Ovary (tissue), 10 donors: ENCODE measurements around the gene CDC26. TPM values are rescaled to one million over a fixed set of nuclear protein-coding genes. Genes with fewer than 3 reads are reported as not detected.

Source experiments
- DNase-seq, 5 donors: peaks; one replicate each; pipeline ENCODE4 v3.0.0-alpha.2; 2019 to 2020
- H3K27ac ChIP-seq, 2 donors: fragments of 200-600 bp; one replicate each; pipeline versions ENCODE4 v1.5.1 to v1.8.0; 2019 to 2022
- H3K27me3 ChIP-seq: fragments of 200-600 bp; one replicate; pipeline ENCODE4 v1.8.0; 2022
- H3K36me3 ChIP-seq: fragments of 200-600 bp; sonication (generic); one replicate; pipeline ENCODE4 v1.5.1; 2019
- H3K4me1 ChIP-seq: one replicate; pipeline ENCODE4 v1.8.1; 2013; ENCODE audit warnings: mild to moderate bottlenecking, moderate library complexity; ENCODE audit not compliant: insufficient read depth
- H3K4me3 ChIP-seq: fragments of 200-600 bp; sonication (generic); one replicate; pipeline ENCODE4 v1.5.1; 2017
- H3K9me3 ChIP-seq, 2 donors: fragments of 200-600 bp in 1 of 2; sonication (generic) in 1 of 2; one replicate each; pipeline versions ENCODE4 v1.5.1 to v1.8.1; 2013 to 2019; ENCODE audit warnings: mild to moderate bottlenecking in 1 of 2, moderate library complexity in 1 of 2
- CTCF ChIP-seq, 3 donors: fragments of 450-650 bp in 2 of 3; fragments of 200-600 bp in 1 of 3; IDR thresholded peaks; one replicate each; pipeline versions ENCODE4 v1.5.1 to v1.8.0; 2016 to 2022; ENCODE audit warnings: antibody characterized with exemption in 3 of 3, mild to moderate bottlenecking in 1 of 3
- EP300 ChIP-seq: sonication (generic); formaldehyde crosslinking; IDR thresholded peaks from one replicate; pipeline ENCODE4 v1.6.1; 2017; ENCODE audit warnings: antibody characterized with exemption
- POLR2A ChIP-seq: fragments of 450-650 bp; IDR thresholded peaks from one replicate; pipeline ENCODE4 v1.6.1; 2017; ENCODE audit warnings: antibody characterized with exemption, mild to moderate bottlenecking, moderate library complexity
- WGBS, 3 donors: extraction: QIAGEN DNeasy Blood & Tissue Kit in 1 of 3; methylation state at CpG; one replicate each; pipeline versions ENCODE4 v1.1.5 to v1.1.7; 2013 to 2017; 5-methylcytosine and 5-hydroxymethylcytosine counted together
- intact Hi-C, 4 donors: fragments of 100-400 bp; cut with DNase I; formaldehyde crosslinking; loops; one replicate each; pipeline versions ENCODE4 v1.11.0 to v1.15.1; 2022 to 2023
- long read RNA-seq, 3 donors: library from polyadenylated mRNA in 2 of 3; unstranded in 2 of 3; transcript quantifications; one replicate each; pipeline ENCODE4 v2.0.0 and lab custom pipeline, GENCODE V29; 2021 to 2026
- polyA plus RNA-seq, 2 donors: library from polyadenylated mRNA; stranded (reverse); fragments of 200-250 nt in 1 of 2; fragments of 350-450 nt in 1 of 2; fragmentation: Illumina TruSeq in 1 of 2; extraction: RNeasy Lipid Tissue Mini Kit (QIAGEN cat#74804) in 1 of 2; gene quantifications; one replicate each; pipeline ENCODE4 v1.2.3, GENCODE V29; 2013 to 2014
- total RNA-seq, 7 donors: library from RNA; depleted of rRNA in 2 of 7; stranded (reverse); fragments of >200 nt in 2 of 7; fragmentation: NEBNext Ultra II Directional in 3 of 7; extraction: Animal tissue kit (Norgen Biotek cat#: 25700) in 3 of 7; gene quantifications; one replicate each; pipeline versions ENCODE4 v1.1.0 to v1.2.4, GENCODE V29; 2016 to 2023
- donor health status: DM: no; HTN: no; CAD: no; lungs with moderate emphysema.
- donor health status: DM: no; HTN: no; CAD: no.
- donor health status: Bipolar disorder and iron deficiency.
- donor health status: DM: yes; HTN: yes; CAD: no.
- donor health status: DM: no; HTN: no; CAD: no.
- donor health status: DM: yes; HTN: yes; CAD: no.

Gene CDC26
- 10 to 100 TPM; 24.2 to 40.0 (median 27.5) TPM for total RNA-seq
- 10 to 100 TPM; 27.7 to 57.3 TPM for polyA plus RNA-seq
- long read RNA-seq, donor 1, transcript CDC26-201 (4 exons, 872 nt), result major isoform, 13 of 28 reads
- long read RNA-seq, donor 1, partial matches to known transcripts, result 1 of 28 reads
- long read RNA-seq, donor 1, other reads (novel, unspliced or antisense), result 14 of 28 reads
- long read RNA-seq, donor 2, transcript CDC26-201 (4 exons, 872 nt), result major isoform, 22 of 28 reads
- long read RNA-seq, donor 2, partial matches to known transcripts, result 6 of 28 reads
- long read RNA-seq, donor 2, other reads (novel, unspliced or antisense), result 0 of 28 reads
- long read RNA-seq, donor 3, transcript CDC26-201 (4 exons, 872 nt), result major isoform, 32 of 45 reads
- long read RNA-seq, donor 3, partial matches to known transcripts, result 7 of 45 reads
- long read RNA-seq, donor 3, other reads (novel, unspliced or antisense), result 6 of 45 reads

GRCh38 chr9:113275157-113276131 is at the start of gene CDC26, which contains the start of gene PRPF4:
TSS of gene CDC26 (minus strand) at chr9:113275572. CDS start at chr9:113272507, 3,065 bp downstream.
TSS of gene PRPF4 (plus strand) at chr9:113275658. CDS start at chr9:113275744, 86 bp downstream.
- 1% methylated on average over 47 to 63 of the region's 63 CpGs for WGBS, 3 donors
- intact Hi-C loops, result loop anchor here in 3 of 4 donors (10.0 kb wide), 3 partner anchors 129 to 389 kb away; partner anchors contain the start of gene ALAD (in 1 of the 3)
- no peaks in the 10 kb centered on the region for H3K27me3 ChIP-seq
- TF ChIP-seq EP300 (peak; percentile 92), CTCF (IDR thresholded peaks at IDR 0.05) (no peak), POLR2A (peak; percentile 98)
- H3K9me3 ChIP-seq, result no peaks in the 10 kb centered on the region
- no peaks in the 10 kb centered on the region for H3K4me1 ChIP-seq
- peak within 1 kb of the TSS; percentile 94 for H3K4me3 ChIP-seq
- peak; percentile 97 to 99 (median 97) for DNase-seq
- peak within 1 kb of the TSS; percentile 70 to 81 for H3K27ac ChIP-seq
- no peaks in the 10 kb centered on the region for H3K36me3 ChIP-seq

GRCh38 chr9:113322671-113323070 is 47.3 kb upstream of the CDC26 start:
- WGBS, 3 donors, result 79 to 84% (median 82%) methylated on average over 6 of the region's 6 CpGs
- H3K4me3 ChIP-seq, result no peak overlapping the region
- intact Hi-C loops, result no loop called here
- no peaks in the 10 kb centered on the region for H3K36me3 ChIP-seq
- DNase-seq, result no peak
- no peak overlapping the region for H3K27ac ChIP-seq
- H3K9me3 ChIP-seq, result no peaks in the 10 kb centered on the region
- no peaks in the 10 kb centered on the region for H3K4me1 ChIP-seq
- H3K27me3 ChIP-seq, result no peaks in the 10 kb centered on the region
- TF ChIP-seq EP300, result no peak
- TF ChIP-seq POLR2A, result no peak
- no peak for TF ChIP-seq CTCF (IDR thresholded peaks at IDR 0.05)

- H3K9me3 ChIP-seq, result no peaks in the 10 kb centered on the region
- no peak for DNase-seq
- 92 to 96% (median 92%) methylated on average over 3 of the region's 3 CpGs for WGBS, 3 donors
- intact Hi-C loops, result no loop called here
- H3K4me3 ChIP-seq, result no peak overlapping the region
- no peak overlapping the region for H3K27ac ChIP-seq
- TF ChIP-seq EP300, result no peak
- no peak for TF ChIP-seq CTCF (IDR thresholded peaks at IDR 0.05)
- no peak for TF ChIP-seq POLR2A
- no peaks in the 10 kb centered on the region for H3K27me3 ChIP-seq
- no peaks in the 10 kb centered on the region for H3K4me1 ChIP-seq
- H3K36me3 ChIP-seq, result no peaks in the 10 kb centered on the region
These were observed 44.7 kb upstream of the CDC26 start for GRCh38 chr9:113320051-113320450.

- WGBS, 3 donors, result 88 to 97% (median 93%) methylated on average over 2 of the region's 2 CpGs
- Histone ChIP-seq H3K36me3 (no peaks in the 10 kb centered on the region), H3K4me1 (no peaks in the 10 kb centered on the region), H3K9me3 (no peaks in the 10 kb centered on the region), H3K4me3 (no peak overlapping the region), H3K27me3 (no peaks in the 10 kb centered on the region), H3K27ac (no peak overlapping the region)
- no peak for TF ChIP-seq POLR2A
- no peak for TF ChIP-seq CTCF (IDR thresholded peaks at IDR 0.05)
- no peak for TF ChIP-seq EP300
- DNase-seq, result no peak
- intact Hi-C loops, result no loop called here
These were observed 43.7 kb upstream of the CDC26 start for GRCh38 chr9:113319054-113319453.
